Right atrium auricular region (tissue), 2 donors: ENCODE data around the gene PTPRS. TPM values are rescaled to one million over a fixed set of nuclear protein-coding genes. Genes with fewer than 3 reads are reported as not detected.
"Not testable (repeated sequence)": the region's sequence is repeated elsewhere in the genome, so short reads cannot be mapped to it uniquely, and the experiment has no call there.

Source experiments
- DNase-seq: peaks from one replicate; pipeline ENCODE4 v3.0.0-alpha.2; 2019; ENCODE audit warnings: low spot score
- H3K27ac ChIP-seq, 2 donors: fragments of 200-600 bp; sonication (generic); 1 replicate in 1 of 2; 2 replicates in 1 of 2; pipeline ENCODE4 v1.5.1; 2016 to 2019
- H3K27me3 ChIP-seq, 2 donors: fragments of 200-600 bp; sonication (generic); one replicate each; pipeline versions ENCODE4 v1.5.1 to v1.6.0; 2017 to 2019
- H3K36me3 ChIP-seq: fragments of 200-600 bp; sonication (generic); one replicate; pipeline ENCODE4 v1.5.1; 2016
- H3K4me1 ChIP-seq, 2 donors: fragments of 200-600 bp; sonication (generic); one replicate each; pipeline versions ENCODE4 v1.5.1 to v1.6.0; 2017 to 2019
- H3K4me3 ChIP-seq, 2 donors: fragments of 200-600 bp; sonication (generic); 1 replicate in 1 of 2; 2 replicates in 1 of 2; pipeline ENCODE4 v1.5.1; 2017 to 2019; ENCODE audit warnings: mild to moderate bottlenecking in 1 of 2, moderate library complexity in 1 of 2
- H3K9me3 ChIP-seq, 2 donors: fragments of 200-600 bp; sonication (generic); one replicate each; pipeline ENCODE4 v1.5.1; 2019
- total RNA-seq, 2 donors: library from RNA; depleted of rRNA; stranded (reverse); fragments of >200 nt; gene quantifications; one replicate each; pipeline ENCODE4 v1.1.0, GENCODE V29; 2016
- TF ChIP-seq, protein P1 (sequence below), 2 donors: fragments of 200-600 bp; sonication (generic); IDR thresholded peaks; one replicate each; pipeline ENCODE4 v1.5.1; 2019; ENCODE audit warnings: antibody characterized with exemption in 2 of 2

PTPRS gene
- total RNA-seq, 2 donors from 2014 or later, result 138 to 190 TPM

DNA sequence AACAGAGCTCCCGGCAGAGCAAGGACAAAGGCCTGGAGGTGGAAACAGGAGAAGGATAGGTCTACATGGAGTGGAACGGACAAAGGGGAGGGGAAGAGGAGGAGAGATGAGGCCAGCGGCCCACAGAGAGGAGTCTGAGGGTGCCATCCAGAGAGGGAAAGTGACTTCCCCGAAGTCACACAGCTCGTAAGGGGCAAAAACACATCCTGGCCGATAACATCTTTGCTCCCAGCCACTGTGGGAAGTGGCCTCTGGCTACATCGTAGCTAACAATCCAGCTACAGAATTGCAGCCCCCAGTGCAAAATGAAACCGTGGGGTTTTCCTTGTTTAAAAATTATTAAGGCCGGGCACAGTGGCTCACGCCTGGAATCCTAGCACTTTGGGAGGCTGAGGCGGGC lies 11.5 kb downstream of the PTPRS start:
- no peaks in the 10 kb centered on the region for H3K27me3 ChIP-seq
- no peak for DNase-seq
- TF ChIP-seq, protein P1, sequence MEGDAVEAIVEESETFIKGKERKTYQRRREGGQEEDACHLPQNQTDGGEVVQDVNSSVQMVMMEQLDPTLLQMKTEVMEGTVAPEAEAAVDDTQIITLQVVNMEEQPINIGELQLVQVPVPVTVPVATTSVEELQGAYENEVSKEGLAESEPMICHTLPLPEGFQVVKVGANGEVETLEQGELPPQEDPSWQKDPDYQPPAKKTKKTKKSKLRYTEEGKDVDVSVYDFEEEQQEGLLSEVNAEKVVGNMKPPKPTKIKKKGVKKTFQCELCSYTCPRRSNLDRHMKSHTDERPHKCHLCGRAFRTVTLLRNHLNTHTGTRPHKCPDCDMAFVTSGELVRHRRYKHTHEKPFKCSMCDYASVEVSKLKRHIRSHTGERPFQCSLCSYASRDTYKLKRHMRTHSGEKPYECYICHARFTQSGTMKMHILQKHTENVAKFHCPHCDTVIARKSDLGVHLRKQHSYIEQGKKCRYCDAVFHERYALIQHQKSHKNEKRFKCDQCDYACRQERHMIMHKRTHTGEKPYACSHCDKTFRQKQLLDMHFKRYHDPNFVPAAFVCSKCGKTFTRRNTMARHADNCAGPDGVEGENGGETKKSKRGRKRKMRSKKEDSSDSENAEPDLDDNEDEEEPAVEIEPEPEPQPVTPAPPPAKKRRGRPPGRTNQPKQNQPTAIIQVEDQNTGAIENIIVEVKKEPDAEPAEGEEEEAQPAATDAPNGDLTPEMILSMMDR (IDR thresholded peaks at IDR 0.05), result no peak
- peaks cover 0 to 9% of the 10 kb centered on the region in 2 donors for H3K9me3 ChIP-seq
- no peak overlapping the region for H3K4me3 ChIP-seq
- no peaks in the 10 kb centered on the region for H3K36me3 ChIP-seq
- no peak overlapping the region for H3K27ac ChIP-seq
- no peaks in the 10 kb centered on the region for H3K4me1 ChIP-seq

DNA sequence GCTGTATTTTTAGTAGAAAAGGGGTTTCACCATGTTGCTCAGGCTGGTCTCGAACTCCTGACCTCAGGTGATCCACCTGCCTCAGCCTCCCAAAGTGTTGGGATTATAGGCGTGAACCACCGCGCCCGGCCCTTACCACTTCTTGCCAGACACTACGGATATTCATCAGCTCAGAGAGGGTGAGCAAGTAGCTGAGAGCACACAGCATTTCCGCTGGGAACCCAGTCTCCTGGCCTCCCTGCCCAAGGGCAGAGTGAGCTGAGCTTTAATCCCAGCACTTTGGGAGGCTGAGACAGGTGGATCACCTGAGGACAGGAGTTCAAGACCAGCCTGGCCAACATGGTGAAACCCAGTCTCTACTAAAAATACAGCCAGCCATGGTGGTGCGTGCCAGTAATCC lies 12.2 kb downstream of the PTPRS start:
- H3K27me3 ChIP-seq, H3K27ac ChIP-seq, H3K9me3 ChIP-seq, DNase-seq, H3K36me3 ChIP-seq, H3K4me1 ChIP-seq, H3K4me3 ChIP-seq: not testable (repeated sequence)

DNA sequence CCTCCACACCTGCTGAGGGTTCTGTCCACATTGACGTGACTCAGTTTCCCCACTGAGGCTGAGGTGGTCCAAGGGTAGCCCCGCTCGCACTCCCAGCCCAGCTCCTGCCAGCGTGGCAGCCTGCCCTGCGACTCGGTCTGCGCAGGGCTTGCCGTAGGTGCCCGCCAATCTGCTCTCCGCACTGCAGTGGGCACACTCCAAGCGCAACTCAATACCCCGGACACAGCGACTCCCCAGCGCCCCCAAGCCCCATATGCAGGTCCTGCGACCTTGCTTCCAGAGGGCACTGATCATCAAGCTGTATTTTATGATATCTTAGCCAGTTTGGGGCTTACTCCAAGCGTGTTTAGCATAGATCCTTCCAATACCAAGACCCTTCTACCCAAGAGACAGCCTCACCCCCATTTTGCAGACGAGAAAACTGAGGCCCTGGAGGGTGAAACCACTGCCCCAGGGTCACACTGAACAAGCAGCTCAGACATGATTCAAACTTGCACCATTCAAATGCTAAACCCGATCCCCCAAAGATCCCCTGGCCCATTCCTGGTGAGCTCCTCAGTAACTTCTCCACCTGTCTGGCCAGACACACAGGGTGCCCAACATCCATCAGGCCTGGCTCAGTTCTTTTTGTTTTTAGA lies 13.5 kb downstream of the PTPRS start:
- Histone ChIP-seq H3K27me3 (no peaks in the 10 kb centered on the region), H3K4me3 (no peak overlapping the region), H3K36me3 (no peaks in the 10 kb centered on the region), H3K4me1 (peaks cover 0 to 4% of the 10 kb centered on the region in 2 donors), H3K9me3 (peaks cover 0 to 9% of the 10 kb centered on the region in 2 donors), H3K27ac (no peak overlapping the region)
- TF ChIP-seq, protein P1 (IDR thresholded peaks at IDR 0.05), result no peak
- no peak for DNase-seq

DNA sequence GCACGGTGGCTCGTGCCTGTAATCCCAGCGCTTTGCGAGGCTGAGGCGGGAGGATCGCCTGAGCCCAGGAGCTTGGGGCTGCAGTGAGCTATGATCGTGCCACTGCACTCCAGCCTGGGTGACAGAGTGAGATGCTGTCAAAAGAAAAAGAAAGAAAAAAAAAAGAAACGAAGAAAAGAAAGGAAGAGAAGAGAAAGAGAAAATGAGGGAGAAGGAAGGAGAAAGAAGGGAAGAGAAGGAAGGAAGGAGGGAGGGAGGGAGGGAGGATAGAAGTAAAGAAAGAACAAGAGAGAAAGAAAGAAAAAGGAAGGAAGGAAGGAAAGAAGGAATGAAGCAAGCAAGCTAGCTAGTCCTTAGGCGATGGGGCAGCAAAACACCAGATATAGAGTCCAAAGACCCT lies 14.1 kb downstream of the PTPRS start:
- Histone ChIP-seq H3K9me3 (peaks cover 0 to 9% of the 10 kb centered on the region in 2 donors), H3K36me3 (no peaks in the 10 kb centered on the region), H3K4me3 (no peak overlapping the region), H3K4me1 (peaks cover 0 to 9% of the 10 kb centered on the region in 2 donors), H3K27ac (no peak overlapping the region), H3K27me3 (no peaks in the 10 kb centered on the region)
- TF ChIP-seq, protein P1 (IDR thresholded peaks at IDR 0.05), result no peak
- no peak for DNase-seq

DNA sequence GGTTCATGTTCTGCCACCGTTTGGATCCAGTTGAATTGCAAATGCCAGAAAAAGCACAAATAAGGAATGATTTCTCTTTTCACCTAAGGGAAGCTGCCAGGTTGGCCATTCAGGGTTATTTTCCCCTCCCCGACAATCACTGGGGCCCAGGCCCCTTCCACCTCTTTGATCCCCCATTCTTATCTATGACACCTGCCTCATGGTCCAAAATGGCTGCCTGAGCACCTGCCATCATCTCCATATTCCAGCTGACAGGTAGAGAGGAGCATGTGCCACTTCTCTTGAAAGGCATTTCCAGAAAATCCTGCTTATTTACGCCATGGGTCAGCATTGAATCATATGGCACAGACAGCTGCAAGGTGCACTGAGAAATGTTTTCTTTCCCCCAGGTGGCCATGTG lies 15.7 kb downstream of the PTPRS start:
- TF ChIP-seq, protein P1 (IDR thresholded peaks at IDR 0.05), result no peak
- Histone ChIP-seq H3K36me3 (no peaks in the 10 kb centered on the region), H3K9me3 (peaks cover 0 to 9% of the 10 kb centered on the region in 2 donors), H3K27ac (no peak overlapping the region), H3K4me1 (peaks cover 0 to 9% of the 10 kb centered on the region in 2 donors), H3K27me3 (no peaks in the 10 kb centered on the region), H3K4me3 (no peak overlapping the region)
- DNase-seq, result no peak

DNA sequence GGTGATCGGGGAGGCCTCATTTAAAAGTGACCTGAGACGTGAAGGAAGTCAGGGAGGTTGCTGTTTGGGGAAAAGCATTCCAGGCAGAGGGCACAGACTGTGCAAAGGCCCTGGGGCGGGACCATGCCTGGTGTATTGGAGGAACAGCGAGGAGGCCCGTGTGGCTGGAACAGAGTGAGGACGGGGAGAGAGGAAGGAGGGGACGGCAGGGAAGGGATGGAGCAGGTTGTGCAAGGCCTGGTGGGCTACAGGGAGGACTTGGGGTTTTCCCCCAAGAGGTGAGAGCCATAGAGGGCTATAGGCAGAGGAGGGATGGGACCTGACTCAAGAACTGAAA lies 17.2 kb downstream of the PTPRS start:
- Histone ChIP-seq H3K27ac (no peak overlapping the region), H3K36me3 (no peaks in the 10 kb centered on the region), H3K9me3 (peaks cover 0 to 9% of the 10 kb centered on the region in 2 donors), H3K4me1 (peaks cover 0 to 9% of the 10 kb centered on the region in 2 donors), H3K4me3 (no peak overlapping the region), H3K27me3 (no peaks in the 10 kb centered on the region)
- TF ChIP-seq, protein P1 (IDR thresholded peaks at IDR 0.05), result no peak
- no peak for DNase-seq
